GM12874 (cell line): ENCODE measurements around the gene CEACAM1.

Experiments used
- TF ChIP-seq, protein P1 (sequence below): IDR thresholded peaks from 2 replicates; pipeline ENCODE4 v1.5.1; 2011; ENCODE audit warnings: low read depth, mild to moderate bottlenecking, control low read depth, low read length, moderate library complexity; ENCODE audit not compliant: insufficient read depth

CEACAM1 gene

DNA sequence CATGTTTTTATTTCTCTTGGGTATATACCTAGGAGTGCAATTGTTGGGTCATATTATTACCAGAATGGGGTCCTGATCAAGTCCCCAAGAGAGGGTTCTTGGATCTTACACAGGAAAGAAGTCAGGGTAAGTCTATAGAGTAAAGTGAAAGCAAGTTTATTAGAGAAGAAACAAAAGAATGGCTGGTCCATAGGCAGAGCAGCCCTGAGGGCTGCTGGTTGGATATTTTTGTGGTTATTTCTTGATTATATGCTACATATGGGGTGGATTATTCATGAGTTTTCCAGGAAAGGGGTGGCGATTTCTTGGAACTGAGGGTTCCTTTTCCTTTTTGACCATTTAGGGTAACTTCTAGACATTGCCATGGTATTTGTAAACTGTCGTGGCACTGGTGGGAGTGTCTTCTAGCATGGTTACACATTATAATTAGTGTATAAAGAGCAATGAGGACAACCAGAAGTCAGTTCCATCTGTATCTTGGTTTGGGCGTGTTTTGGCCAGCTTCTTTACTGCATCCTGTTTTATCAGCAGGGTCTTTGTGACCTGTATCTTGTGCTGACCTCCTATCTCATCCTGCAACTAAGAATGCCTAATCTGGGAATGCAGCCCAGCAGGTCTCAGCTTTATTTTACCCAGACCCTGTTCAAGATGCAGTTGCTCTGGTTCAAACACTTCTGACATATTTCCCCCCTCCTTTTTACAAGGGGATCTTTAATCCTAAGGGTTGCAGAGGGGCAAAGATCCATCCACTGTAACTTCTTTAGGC is 41.1 kb downstream of the CEACAM1 start:
- TF ChIP-seq, protein P1, sequence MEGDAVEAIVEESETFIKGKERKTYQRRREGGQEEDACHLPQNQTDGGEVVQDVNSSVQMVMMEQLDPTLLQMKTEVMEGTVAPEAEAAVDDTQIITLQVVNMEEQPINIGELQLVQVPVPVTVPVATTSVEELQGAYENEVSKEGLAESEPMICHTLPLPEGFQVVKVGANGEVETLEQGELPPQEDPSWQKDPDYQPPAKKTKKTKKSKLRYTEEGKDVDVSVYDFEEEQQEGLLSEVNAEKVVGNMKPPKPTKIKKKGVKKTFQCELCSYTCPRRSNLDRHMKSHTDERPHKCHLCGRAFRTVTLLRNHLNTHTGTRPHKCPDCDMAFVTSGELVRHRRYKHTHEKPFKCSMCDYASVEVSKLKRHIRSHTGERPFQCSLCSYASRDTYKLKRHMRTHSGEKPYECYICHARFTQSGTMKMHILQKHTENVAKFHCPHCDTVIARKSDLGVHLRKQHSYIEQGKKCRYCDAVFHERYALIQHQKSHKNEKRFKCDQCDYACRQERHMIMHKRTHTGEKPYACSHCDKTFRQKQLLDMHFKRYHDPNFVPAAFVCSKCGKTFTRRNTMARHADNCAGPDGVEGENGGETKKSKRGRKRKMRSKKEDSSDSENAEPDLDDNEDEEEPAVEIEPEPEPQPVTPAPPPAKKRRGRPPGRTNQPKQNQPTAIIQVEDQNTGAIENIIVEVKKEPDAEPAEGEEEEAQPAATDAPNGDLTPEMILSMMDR = no peak

DNA sequence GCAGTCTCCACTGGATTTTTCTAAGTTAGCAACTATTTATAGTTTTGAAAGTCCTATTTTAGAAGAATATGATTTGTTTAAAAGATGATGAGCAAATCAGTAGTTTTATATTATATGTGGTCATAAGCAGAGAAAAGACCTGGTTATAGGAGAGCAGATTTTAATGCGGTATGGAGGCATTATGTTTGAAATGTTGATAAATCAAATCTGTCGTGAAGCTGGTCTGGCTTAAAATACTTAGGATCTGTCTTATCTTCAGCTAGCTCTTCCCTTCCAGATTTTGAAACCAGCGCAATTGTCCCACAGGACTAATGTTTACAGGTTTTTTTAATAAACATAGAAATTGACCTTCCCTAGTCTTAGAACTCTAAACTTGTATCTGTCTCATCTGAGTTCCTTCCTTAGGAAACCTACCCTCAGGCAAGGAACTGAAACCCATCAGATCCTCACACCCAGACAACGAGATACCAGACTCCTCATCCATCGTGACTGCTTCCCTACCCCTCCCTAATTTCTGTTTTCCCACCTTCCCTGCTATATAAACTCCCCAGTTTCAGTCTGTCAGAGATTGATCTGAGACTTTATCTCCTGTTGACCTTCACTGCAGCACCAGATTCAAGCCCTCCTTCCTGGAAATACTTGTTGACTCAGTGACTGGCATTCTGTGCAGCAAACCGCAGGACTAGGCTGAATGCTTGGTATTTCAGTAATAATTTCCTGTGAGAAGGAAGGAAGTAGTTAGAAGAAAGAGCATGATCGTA is 47.8 kb downstream of the CEACAM1 start:
- TF ChIP-seq, protein P1 = no peak

DNA sequence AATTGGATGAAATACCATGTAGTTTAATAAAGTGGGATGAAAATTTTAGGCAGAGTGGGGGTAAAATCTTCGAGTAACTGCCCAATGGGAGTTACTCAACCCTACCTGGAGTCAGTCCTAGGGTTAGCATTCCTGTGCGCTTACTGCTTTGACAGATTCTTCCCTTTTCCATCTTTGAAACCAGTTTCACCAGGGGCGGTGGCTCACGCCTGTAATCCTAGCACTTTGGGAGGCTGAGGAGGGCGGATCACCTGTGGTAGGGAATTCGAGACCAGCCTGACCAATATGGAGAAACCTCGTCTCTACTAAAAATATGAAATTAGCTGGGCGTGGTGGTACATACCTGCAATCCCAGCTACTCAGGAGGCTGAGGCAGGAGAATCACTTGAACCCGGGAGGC is 48.5 kb downstream of the CEACAM1 start:
- TF ChIP-seq, protein P1 = no peak

DNA sequence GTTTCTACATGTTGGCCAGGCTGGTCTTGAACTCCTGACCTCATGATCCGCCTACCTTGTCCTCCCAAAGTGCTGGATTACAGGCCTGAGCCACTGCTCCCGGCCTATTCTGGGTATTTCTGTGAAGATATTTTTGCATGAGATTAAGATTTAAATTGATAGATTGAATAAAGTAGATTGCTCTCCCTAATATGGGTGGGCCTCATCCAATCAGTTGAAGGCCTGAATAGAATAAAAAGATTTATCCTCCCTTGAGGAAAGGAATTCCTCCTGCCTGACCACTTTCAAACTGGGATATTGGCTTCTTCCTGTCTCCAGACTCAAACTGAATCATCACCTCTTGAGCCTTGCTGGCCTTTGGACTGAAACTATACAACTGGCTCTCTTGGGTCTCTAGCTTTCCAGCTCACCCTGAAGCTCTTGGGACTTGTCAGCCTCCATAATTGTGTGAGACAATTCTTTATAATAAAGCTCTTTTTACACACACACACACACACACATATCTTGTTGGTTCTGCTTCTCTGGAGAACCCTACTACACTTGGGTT is 49.4 kb downstream of the CEACAM1 start:
- TF ChIP-seq, protein P1 = no peak

DNA sequence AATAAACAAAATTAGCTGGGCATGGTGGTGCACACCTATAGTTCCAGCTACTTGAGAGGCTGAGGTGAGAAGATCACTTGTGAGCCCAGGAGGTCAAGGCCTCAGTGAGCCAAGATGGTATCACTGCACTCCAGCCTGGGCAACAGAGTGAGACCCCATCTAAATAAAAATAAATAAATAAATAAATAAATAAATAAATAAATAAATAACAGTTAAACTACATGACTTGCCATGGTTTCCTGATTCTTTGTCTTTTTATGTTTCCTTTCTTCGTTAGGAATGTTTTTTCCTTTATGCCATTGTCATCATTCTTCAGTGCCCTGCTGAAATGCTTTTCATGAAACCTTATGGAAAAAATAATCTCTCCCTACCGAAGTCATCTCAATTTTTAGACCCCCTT is 50.3 kb downstream of the CEACAM1 start:
- TF ChIP-seq, protein P1 = no peak

DNA sequence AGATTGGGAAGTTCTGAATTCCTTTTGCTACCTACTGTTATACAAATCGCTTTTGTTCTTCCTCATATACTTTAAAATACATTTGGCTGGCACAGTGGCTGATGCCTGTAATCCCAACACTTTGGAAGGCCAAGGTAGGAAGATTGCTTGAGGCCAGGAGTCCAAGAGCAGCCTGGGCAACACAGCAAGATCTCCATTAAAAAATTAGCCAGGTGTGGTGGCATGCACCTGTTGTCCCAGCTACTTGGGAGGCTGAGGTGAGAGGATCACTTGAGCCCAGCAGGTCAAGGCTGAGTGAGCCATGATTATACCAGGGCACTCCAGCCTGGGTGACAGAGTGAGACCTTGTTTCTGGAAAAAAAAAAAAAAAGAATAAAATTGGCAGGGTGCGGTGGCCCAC is 51.2 kb downstream of the CEACAM1 start:
- TF ChIP-seq, protein P1 = no peak

DNA sequence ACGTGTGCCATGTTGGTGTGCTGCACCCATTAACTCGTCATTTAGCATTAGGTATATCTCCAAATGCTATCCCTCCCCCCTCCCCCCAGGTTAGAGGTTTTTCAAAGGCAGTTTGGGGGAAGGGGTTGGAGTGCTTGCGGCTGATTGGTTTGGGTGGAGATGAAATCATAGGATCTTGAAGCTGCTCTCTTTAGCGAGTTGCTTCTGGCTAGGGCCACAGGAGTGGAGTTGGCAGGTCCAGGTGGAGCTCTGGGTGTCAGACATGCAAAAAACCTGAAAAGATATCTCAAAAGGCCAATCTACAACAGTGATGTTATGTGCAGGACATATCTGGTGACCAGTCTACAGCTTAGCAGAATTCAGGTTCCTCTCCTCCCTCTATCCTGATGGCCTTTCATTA is 52.9 kb downstream of the CEACAM1 start:
- TF ChIP-seq, protein P1 = no peak
